Raji (cell line): Measurements from ENCODE around the gene WDHD1.

Experiments used
- POLR2A ChIP-seq: IDR thresholded peaks from 2 replicates; pipeline ENCODE4 v1.6.1; 2011; ENCODE audit warnings: low read depth, low read length, control low read depth; ENCODE audit not compliant: insufficient read depth

WDHD1 gene

DNA sequence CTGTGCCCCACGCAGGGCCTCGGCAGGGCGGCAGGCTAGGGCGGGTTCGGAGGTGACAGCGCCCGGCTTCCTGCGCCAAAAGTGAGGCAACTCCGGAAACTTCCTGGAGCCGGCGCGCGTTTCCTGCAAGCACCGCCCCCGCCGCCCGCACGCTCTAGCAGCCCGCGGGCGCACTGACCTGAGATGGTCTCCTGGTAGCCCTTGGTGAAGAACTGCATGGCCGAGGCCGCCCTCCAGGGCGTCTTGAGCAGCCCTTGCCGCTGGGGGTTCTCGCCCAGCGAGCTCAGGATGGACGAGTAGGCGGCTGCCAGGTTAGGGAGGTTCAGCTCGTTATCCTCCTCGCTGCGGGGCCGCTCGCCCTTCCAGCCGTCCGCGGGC is 124.8 kb downstream of the WDHD1 start:
- TF ChIP-seq POLR2A = no peak

DNA sequence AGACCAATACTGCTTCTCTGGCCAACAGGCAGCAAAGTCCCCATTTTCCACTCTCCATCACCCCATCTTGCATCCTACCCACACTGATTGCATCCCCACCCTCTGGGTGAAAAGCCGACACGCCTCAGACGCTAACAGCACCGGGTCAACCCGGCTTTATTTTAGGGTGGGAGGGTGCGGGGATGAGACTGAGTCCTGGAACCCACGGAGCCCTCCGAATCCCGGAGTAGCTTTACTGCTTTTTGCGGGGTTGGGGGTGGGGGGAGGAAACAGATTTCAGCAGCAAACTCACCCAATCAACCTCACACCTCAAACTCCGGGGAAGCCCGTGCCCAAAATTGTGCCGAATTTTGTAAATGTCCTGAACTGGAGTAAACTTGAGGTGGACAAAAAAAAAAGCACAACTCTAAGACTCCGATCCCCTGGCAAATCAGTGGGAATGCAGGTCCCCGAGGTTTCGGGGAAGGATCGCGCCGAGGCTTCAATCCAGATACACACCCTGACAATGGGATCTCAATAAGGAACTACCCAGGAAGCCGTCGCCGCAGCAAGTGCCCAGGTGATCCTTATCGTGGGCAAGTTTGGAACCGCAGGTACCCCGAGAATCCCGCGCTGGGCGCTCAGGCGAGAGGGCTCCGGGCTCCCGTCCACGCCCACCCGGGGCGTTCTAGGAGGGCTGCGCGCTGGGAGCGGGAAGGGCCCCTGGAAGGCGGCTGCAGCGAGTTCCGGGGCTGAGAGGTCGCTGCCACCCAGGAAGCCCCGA is 125.3 kb downstream of the WDHD1 start:
- no peak for TF ChIP-seq POLR2A

GRCh38 chr14:54899573-54899972 is 127.3 kb downstream of the WDHD1 start:
- no peak for TF ChIP-seq POLR2A

GRCh38 chr14:54895683-54896082 is 131.2 kb downstream of the WDHD1 start:
- TF ChIP-seq POLR2A = no peak

DNA sequence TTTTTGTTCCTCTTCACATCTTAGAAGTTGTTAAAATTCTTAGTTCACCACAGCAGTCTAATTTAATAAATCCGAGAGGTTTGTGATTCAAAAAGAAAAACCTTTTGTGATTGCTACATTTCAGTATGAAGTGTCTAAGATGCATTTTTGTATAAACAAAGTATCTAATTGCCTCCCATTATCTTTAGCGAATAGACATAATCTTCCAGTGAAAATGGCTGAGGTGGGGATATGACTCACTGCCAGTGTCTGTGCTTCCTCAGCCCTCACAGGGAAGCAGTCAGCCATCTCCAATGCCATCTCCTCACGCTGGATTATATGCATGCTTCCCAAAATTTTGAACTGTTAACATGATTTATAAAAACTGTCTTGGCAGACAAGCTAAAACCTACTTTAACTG is 131.9 kb downstream of the WDHD1 start:
- no peak for TF ChIP-seq POLR2A

- TF ChIP-seq POLR2A = no peak
These were observed 133.6 kb downstream of the WDHD1 start for GRCh38 chr14:54893151-54893760.

GRCh38 chr14:54891471-54892245 is 135.2 kb downstream of the WDHD1 start:
- TF ChIP-seq POLR2A = no peak

GRCh38 chr14:54890788-54891187 is 136.1 kb downstream of the WDHD1 start:
- TF ChIP-seq POLR2A = no peak

DNA sequence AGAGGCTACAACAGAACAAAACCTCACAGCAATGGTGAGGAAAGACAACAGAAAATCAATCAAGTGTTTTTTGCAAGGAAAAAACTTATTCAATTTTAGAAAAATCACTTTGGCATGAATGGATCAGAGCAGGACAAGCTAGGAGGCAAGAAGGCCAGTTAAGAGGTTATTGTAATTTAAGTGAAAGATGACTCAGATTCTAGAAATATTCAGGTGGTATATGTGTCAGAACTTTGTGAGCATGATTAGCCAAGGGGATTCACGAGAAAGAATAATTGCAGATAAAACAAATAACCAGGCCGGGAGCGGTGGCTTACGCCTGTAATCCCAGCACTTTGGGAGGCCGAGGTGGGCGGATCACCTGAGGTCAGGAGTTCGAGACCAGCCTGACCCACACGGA is 137.0 kb downstream of the WDHD1 start:
- no peak for TF ChIP-seq POLR2A
